Measurements from ENCODE around the gene PUS7.
"Not testable (repeated sequence)": the region's sequence is repeated elsewhere in the genome, so short reads cannot be mapped to it uniquely, and the experiment has no call there.

The PUS7 gene

DNA sequence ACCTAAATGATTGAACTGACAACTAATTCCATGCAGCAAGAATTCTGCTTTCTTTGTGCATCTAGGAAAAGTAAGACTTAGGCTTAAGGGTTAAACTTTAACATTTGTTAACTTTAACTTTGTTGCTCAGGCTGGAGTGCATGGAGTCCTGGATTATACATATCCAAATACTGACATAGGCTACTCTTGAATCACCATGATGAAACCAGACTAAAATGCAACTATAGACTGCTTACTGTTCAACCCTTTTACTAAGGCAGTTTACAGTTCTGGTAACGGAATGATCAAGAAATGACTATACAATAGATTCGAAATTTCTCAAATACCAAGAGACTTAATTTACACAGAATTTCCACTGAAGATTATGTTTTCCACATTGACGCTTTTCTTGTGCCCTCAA lies 52.0 kb downstream of the PUS7 start:
- H3K9ac ChIP-seq (ENCODE audit: low read depth, low read length), result no peak overlapping the region
- H3K36me3 ChIP-seq (ENCODE audit: control insufficient read depth, insufficient read depth, low read length), result peaks cover 47% of the 10 kb centered on the region
- H3K27ac ChIP-seq (ENCODE audit: low read depth, low read length), result no peak overlapping the region
- H3K4me3 ChIP-seq (ENCODE audit: low read depth, low read length), result no peak overlapping the region
- H3K9me3 ChIP-seq (ENCODE audit: control insufficient read depth, insufficient read depth, low read length), result no peaks in the 10 kb centered on the region
- H3K4me1 ChIP-seq (ENCODE audit: control insufficient read depth, insufficient read depth, low read length), result no peaks in the 10 kb centered on the region
- no peaks in the 10 kb centered on the region for H3K27me3 ChIP-seq (ENCODE audit: control insufficient read depth, insufficient read depth, low read length)

DNA sequence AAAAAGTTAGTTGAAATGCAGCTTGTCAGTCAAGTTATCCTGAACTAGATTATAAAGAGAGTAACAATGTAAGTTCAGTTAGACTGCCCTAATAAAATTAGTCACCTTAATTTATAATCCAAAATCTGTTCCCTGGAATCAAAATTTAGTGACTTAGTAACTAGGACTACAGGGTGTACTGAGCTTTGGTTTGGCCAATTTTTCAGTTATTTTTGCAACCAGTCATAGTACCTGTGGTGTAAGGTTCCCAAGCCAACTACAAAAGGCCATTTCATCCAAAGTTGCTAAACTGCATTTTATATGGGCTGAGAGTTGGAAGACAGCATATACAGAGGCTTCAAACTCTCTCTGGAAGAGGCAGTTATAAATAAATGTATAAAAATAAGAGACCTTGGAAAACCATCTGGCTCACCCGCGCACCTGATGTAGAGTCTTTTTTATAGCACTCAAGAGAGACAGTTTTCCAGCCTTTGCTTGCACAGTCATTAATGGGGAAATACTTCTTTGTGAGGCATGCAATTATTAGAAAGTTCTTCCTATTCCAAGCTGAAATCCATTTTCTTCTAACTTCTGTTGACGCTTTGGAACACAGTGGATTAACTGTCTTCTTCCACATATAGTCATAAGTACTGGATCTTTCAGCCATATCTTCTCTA lies 59.2 kb downstream of the PUS7 start:
- Histone ChIP-seq H3K27me3 (ENCODE audit: control insufficient read depth, insufficient read depth, low read length) (no peaks in the 10 kb centered on the region), H3K4me1 (ENCODE audit: control insufficient read depth, insufficient read depth, low read length) (no peaks in the 10 kb centered on the region), H3K4me3 (ENCODE audit: low read depth, low read length) (no peak overlapping the region), H3K9me3 (ENCODE audit: control insufficient read depth, insufficient read depth, low read length) (no peaks in the 10 kb centered on the region), H3K9ac (ENCODE audit: low read depth, low read length) (no peak overlapping the region), H3K36me3 (ENCODE audit: control insufficient read depth, insufficient read depth, low read length) (peaks cover 77% of the 10 kb centered on the region), H3K27ac (ENCODE audit: low read depth, low read length) (no peak overlapping the region)

DNA sequence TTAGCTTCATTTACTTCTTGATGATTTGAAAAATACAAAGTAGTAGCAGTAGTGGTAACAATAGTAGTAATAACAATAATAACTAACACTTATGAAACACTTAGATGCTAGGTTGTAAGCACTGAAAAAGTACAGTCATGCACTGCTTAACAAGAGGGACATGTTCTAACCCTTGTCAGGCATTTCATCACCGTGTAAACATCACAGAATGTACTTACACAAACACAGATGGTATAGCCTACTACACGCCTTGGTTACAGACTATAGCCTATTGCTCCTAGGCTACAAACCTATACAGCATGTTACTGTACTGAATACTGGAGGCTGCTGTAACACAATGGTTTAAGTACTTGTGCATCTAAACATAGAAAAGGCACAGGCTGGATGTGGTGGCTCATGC lies 60.6 kb downstream of the PUS7 start:
- H3K27ac ChIP-seq (ENCODE audit: low read depth, low read length), result no peak overlapping the region
- no peaks in the 10 kb centered on the region for H3K4me1 ChIP-seq (ENCODE audit: control insufficient read depth, insufficient read depth, low read length)

DNA sequence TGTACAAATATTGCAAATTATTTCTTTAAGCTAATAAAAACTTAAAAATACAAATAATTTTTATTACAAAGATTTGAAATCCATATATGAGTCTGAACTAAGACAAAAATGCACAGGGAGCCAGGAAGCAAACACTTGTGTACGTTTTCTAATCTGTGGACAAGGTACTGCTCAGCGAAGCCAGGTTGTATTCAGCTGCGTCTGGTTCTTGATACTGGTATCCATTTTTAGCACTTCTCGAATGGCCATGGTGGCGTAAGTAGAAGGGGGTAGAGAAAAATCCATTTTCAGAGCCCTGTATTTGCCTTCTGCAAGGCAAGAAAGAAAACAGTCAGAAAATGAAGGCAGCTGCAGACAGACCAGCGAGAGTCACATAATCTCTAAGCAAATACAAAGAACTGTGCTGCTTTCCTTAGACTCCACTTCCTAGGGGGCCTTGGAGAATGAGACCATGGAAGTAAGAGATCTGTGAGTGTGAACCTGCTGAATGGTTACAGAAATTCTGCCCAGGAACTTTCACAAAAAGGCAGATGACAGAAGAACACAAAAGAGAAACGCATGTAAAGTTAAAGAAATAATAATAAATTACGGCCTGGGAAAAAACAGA lies 64.3 kb downstream of the PUS7 start:
- Histone ChIP-seq H3K4me1 (ENCODE audit: control insufficient read depth, insufficient read depth, low read length) (no peaks in the 10 kb centered on the region), H3K27ac (ENCODE audit: low read depth, low read length) (no peak overlapping the region), H3K9ac (ENCODE audit: low read depth, low read length) (no peak overlapping the region), H3K36me3 (ENCODE audit: control insufficient read depth, insufficient read depth, low read length) (peaks cover 54% of the 10 kb centered on the region), H3K27me3 (ENCODE audit: control insufficient read depth, insufficient read depth, low read length) (no peaks in the 10 kb centered on the region), H3K9me3 (ENCODE audit: control insufficient read depth, insufficient read depth, low read length) (no peaks in the 10 kb centered on the region), H3K4me3 (ENCODE audit: low read depth, low read length) (no peak overlapping the region)

More for the DNA sequence above, 60.6 kb downstream of the PUS7 start:
- H3K4me3 ChIP-seq (ENCODE audit: low read depth, low read length), result no peak overlapping the region
- H3K9ac ChIP-seq (ENCODE audit: low read depth, low read length), result no peak overlapping the region
- no peaks in the 10 kb centered on the region for H3K27me3 ChIP-seq (ENCODE audit: control insufficient read depth, insufficient read depth, low read length)
- H3K36me3 ChIP-seq (ENCODE audit: control insufficient read depth, insufficient read depth, low read length), result peaks cover 82% of the 10 kb centered on the region
- no peaks in the 10 kb centered on the region for H3K9me3 ChIP-seq (ENCODE audit: control insufficient read depth, insufficient read depth, low read length)

DNA sequence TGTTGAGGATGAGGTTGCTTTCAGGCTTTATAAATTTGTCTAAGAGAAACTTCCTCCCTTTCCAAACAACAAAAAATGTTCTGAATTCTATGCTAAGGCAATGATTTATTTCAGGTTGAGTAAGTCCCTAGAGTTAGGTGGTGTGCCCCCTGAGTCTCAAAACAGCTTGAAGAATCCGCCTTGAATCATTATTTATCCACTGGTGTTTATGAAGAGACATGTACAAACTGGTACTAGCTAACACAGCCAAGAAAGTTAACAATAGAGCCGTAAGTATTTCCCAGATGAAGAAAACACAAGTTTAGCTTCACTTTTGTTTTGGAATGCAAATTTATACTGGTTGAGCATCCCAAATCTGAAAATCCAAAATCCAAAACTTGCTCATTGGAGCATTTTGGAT lies 67.2 kb downstream of the PUS7 start:
- Histone ChIP-seq H3K27ac (ENCODE audit: low read depth, low read length) (no peak overlapping the region), H3K9me3 (ENCODE audit: control insufficient read depth, insufficient read depth, low read length) (no peaks in the 10 kb centered on the region), H3K36me3 (ENCODE audit: control insufficient read depth, insufficient read depth, low read length) (peaks cover 30% of the 10 kb centered on the region), H3K9ac (ENCODE audit: low read depth, low read length) (no peak overlapping the region), H3K27me3 (ENCODE audit: control insufficient read depth, insufficient read depth, low read length) (no peaks in the 10 kb centered on the region), H3K4me1 (ENCODE audit: control insufficient read depth, insufficient read depth, low read length) (no peaks in the 10 kb centered on the region), H3K4me3 (ENCODE audit: low read depth, low read length) (no peak overlapping the region)

DNA sequence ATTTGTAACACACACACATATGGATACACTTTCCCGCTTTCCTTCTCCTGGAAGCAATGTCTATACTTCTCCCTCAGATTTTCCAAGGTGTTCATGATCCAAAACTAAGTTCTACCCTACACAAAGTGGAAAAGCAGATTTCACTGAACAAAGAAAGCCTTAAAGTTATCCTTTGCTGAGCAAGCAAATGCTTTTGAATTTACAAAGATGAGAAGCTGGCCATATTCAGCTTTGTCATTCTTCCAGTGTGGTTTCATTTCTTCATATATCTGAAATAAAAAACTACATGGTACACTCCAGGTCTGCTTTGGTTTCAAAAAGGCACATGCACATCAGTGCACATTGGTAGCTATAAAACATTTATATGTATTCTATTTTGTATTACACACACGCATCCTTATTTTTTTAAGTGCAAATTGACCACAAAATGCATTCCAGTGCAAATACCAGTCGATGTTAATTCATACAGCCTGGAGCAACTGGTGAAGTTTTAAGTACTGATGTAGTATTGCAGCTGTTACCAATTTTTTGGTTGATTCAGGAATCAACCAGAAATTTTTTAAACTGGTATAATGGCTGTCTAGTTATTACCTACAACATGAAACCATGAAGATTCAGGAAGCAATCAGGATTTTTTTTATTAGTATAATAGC lies 67.8 kb downstream of the PUS7 start:
- no peak overlapping the region for H3K4me3 ChIP-seq (ENCODE audit: low read depth, low read length)
- H3K36me3 ChIP-seq (ENCODE audit: control insufficient read depth, insufficient read depth, low read length), result peaks cover 27% of the 10 kb centered on the region
- no peaks in the 10 kb centered on the region for H3K9me3 ChIP-seq (ENCODE audit: control insufficient read depth, insufficient read depth, low read length)
- H3K27ac ChIP-seq (ENCODE audit: low read depth, low read length), result no peak overlapping the region
- H3K9ac ChIP-seq (ENCODE audit: low read depth, low read length), result no peak overlapping the region
- no peaks in the 10 kb centered on the region for H3K27me3 ChIP-seq (ENCODE audit: control insufficient read depth, insufficient read depth, low read length)
- no peaks in the 10 kb centered on the region for H3K4me1 ChIP-seq (ENCODE audit: control insufficient read depth, insufficient read depth, low read length)

DNA sequence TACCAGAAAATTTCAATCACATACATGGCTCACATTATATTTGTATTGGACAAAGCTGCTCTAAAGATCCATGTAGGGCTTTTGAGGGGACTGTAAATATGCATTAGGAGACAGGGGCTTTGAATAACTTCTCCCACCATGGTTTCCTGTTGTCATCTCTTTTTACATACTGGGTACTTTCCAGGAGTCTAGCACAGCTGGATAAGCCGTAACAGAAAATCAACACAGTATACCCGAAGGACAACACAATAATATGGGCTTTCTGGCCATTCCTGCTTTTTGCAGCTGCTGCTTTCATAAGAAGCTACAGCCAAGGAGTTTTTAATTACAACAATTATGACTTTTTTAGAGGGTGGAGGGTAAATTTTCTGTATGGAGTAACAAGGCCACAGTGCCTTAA lies 70.0 kb downstream of the PUS7 start:
- Histone ChIP-seq H3K27me3 (ENCODE audit: control insufficient read depth, insufficient read depth, low read length) (no peaks in the 10 kb centered on the region), H3K9ac (ENCODE audit: low read depth, low read length) (no peak overlapping the region), H3K4me3 (ENCODE audit: low read depth, low read length) (no peak overlapping the region), H3K36me3 (ENCODE audit: control insufficient read depth, insufficient read depth, low read length) (peaks cover 12% of the 10 kb centered on the region), H3K9me3 (ENCODE audit: control insufficient read depth, insufficient read depth, low read length) (no peaks in the 10 kb centered on the region), H3K4me1 (ENCODE audit: control insufficient read depth, insufficient read depth, low read length) (no peaks in the 10 kb centered on the region), H3K27ac (ENCODE audit: low read depth, low read length) (no peak overlapping the region)

DNA sequence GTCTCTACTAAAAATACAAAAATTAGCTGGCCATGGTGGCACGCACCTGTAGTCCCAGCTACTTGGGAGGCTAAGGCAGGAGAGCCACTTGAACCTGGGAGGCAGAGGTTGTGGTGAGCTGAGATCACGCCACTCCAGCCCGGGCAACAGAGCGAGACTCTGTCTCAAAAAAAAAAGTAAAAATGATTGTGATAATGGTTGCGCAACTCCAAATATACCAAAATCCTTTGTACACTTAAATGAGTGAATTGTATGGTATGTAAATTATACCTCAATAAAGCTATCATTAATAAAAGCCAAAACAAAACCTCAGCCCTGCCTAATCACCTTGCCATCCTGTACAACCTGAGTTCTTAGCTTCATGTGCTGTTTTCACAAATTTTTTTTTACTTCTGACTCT lies 71.2 kb downstream of the PUS7 start:
- H3K9ac ChIP-seq (ENCODE audit: low read depth, low read length); H3K27ac ChIP-seq (ENCODE audit: low read depth, low read length); H3K4me1 ChIP-seq (ENCODE audit: control insufficient read depth, insufficient read depth, low read length); H3K4me3 ChIP-seq (ENCODE audit: low read depth, low read length); H3K9me3 ChIP-seq (ENCODE audit: control insufficient read depth, insufficient read depth, low read length); H3K27me3 ChIP-seq (ENCODE audit: control insufficient read depth, insufficient read depth, low read length); H3K36me3 ChIP-seq (ENCODE audit: control insufficient read depth, insufficient read depth, low read length): not testable (repeated sequence)

DNA sequence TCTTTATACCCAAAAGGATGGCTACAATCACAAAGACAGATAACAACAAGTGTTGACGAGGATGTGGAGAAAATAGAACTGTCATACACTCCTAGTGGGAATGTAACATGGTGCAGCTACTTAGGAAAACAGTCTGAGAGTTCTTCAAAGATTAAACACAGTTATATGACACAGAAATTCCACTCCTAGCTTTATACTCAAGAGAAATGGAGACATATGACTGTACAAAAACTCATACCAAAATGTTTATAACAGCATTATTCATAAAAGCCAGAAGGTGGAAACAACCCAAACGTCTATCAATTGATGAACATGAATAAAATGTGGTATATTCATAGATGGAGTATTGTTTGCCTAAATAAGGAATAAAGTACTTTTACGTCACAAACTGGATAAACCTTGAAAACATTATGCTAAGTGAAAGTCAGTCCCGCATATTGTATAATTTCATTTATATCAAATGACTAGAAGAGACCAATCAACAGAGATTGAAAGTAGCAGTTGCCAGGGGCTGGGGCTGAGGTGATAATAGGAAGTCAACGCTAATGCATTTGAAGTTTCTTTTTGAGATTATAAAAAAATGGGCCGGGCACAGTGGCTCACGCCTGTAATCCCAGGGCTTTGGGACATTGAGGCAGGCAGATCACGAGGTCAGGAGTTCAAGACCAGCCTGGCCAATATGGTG lies 71.8 kb downstream of the PUS7 start:
- Histone ChIP-seq H3K9ac (ENCODE audit: low read depth, low read length) (no peak overlapping the region), H3K9me3 (ENCODE audit: control insufficient read depth, insufficient read depth, low read length) (no peaks in the 10 kb centered on the region), H3K36me3 (ENCODE audit: control insufficient read depth, insufficient read depth, low read length) (no peaks in the 10 kb centered on the region), H3K4me1 (ENCODE audit: control insufficient read depth, insufficient read depth, low read length) (no peaks in the 10 kb centered on the region), H3K4me3 (ENCODE audit: low read depth, low read length) (no peak overlapping the region), H3K27me3 (ENCODE audit: control insufficient read depth, insufficient read depth, low read length) (no peaks in the 10 kb centered on the region), H3K27ac (ENCODE audit: low read depth, low read length) (no peak overlapping the region)

DNA sequence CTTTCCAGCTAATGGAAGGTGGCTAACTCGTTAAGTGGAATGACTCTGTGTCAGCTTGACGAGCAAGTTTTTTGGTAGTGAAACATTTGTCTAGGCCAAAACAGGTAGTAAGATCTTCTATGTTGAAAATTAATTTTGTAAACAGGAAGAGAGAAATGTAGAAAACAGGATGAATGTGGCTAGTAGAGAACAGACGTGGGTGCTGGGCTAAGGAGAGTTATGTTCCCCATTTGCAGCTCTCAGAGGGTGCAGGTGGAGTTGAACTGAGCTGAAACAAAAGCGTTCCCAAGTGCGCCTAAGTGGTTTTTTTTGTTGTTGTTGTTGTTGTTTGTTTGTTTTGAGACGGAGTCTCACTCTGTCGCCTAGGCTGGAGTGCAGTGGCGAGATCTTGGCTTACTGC lies 73.9 kb downstream of the PUS7 start:
- Histone ChIP-seq H3K9ac (ENCODE audit: low read depth, low read length) (no peak overlapping the region), H3K27ac (ENCODE audit: low read depth, low read length) (no peak overlapping the region)

More for the DNA sequence above, 73.9 kb downstream of the PUS7 start:
- H3K9me3 ChIP-seq (ENCODE audit: control insufficient read depth, insufficient read depth, low read length), result no peaks in the 10 kb centered on the region
- no peaks in the 10 kb centered on the region for H3K27me3 ChIP-seq (ENCODE audit: control insufficient read depth, insufficient read depth, low read length)
- H3K4me1 ChIP-seq (ENCODE audit: control insufficient read depth, insufficient read depth, low read length), result no peaks in the 10 kb centered on the region
- H3K36me3 ChIP-seq (ENCODE audit: control insufficient read depth, insufficient read depth, low read length), result no peaks in the 10 kb centered on the region
- H3K4me3 ChIP-seq (ENCODE audit: low read depth, low read length), result no peak overlapping the region

Measured in HUES48 (cell line).